AG04449 (cell line): ENCODE results near the gene SGMS1.
A peak's percentile ranks its signal among the peaks of the same experiment; 100 is the strongest.

Experiments used
- CTCF ChIA-PET: fragments of 350-600 bp; formaldehyde crosslinking; extraction: SDS; loops from one replicate; lab custom pipeline; 2021; ENCODE audit warnings: antibody characterized with exemption; lab: Yijun Ruan, JAX
- POLR2A ChIA-PET: fragments of 400-600, 350-600 bp; formaldehyde crosslinking; extraction: SDS; loops from one replicate; lab custom pipeline; 2020; ENCODE audit warnings: antibody characterized with exemption, inconsistent platforms; lab: Yijun Ruan, JAX
- DNase-seq: peaks from one replicate; pipeline ENCODE4 v3.0.0-alpha.2; 2010; ENCODE audit warnings: low read depth, low spot score
- H3K4me3 ChIP-seq: 2 replicates; pipeline ENCODE4 v1.5.1; 2011; ENCODE audit warnings: low read depth, mild to moderate bottlenecking, control low read depth, low read length
- CTCF ChIP-seq: IDR thresholded peaks from one replicate; pipeline ENCODE4 v1.5.1; 2011; ENCODE audit warnings: mild to moderate bottlenecking, moderate library complexity, low read length, control low read depth, inconsistent platforms; ENCODE audit not compliant: insufficient read depth; ENCODE audit errors: missing control alignments

The SGMS1 gene

GRCh38 chr10:50314169-50315071 lies 309.3 kb downstream of the SGMS1 start:
- DNase-seq, result no peak
- POLR2A ChIA-PET, result interaction anchor here (0.6 kb wide), 1 partner anchor 55 kb away, joined by 3 read pairs; no protein-coding TSS in a partner anchor
- CTCF ChIA-PET, result interaction anchor here (1.0 to 1.3 kb wide), 3 partner anchors 9 to 12 kb away, joined by 3 to 6 read pairs (median 4); no protein-coding TSS in a partner anchor
- H3K4me3 ChIP-seq, result no peak overlapping the region
- no peak for TF ChIP-seq CTCF

- TF ChIP-seq CTCF, result no peak
- ChIA-PET POLR2A (interaction anchor here (1.1 kb wide), 1 partner anchor 13 kb away, joined by 7 read pairs; no protein-coding TSS in a partner anchor), CTCF (interaction anchor here (0.8 to 1.5 kb wide), 4 partner anchors 10 to 88 kb away, joined by 3 read pairs; no protein-coding TSS in a partner anchor)
- H3K4me3 ChIP-seq, result no peak overlapping the region
- DNase-seq, result peak; percentile 21
These were observed 311.0 kb downstream of the SGMS1 start for GRCh38 chr10:50312464-50313437.

GRCh38 chr10:50310560-50311174 lies 313.1 kb downstream of the SGMS1 start:
- no peak for DNase-seq
- H3K4me3 ChIP-seq, result no peak overlapping the region
- CTCF ChIA-PET, result no interaction called here
- TF ChIP-seq CTCF, result no peak
- POLR2A ChIA-PET, result no interaction called here

GRCh38 chr10:50309342-50309741 lies 314.4 kb downstream of the SGMS1 start:
- POLR2A ChIA-PET, result no interaction called here
- no peak for TF ChIP-seq CTCF
- DNase-seq, result no peak
- H3K4me3 ChIP-seq, result no peak overlapping the region
- CTCF ChIA-PET, result no interaction called here

- H3K4me3 ChIP-seq, result no peak overlapping the region
- ChIA-PET CTCF (interaction anchor here (0.6 to 1.4 kb wide), 2 partner anchors 9 to 14 kb away, joined by 3 to 6 read pairs; no protein-coding TSS in a partner anchor), POLR2A (no interaction called here)
- no peak for TF ChIP-seq CTCF
- no peak for DNase-seq
These were observed 319.1 kb downstream of the SGMS1 start for GRCh38 chr10:50304660-50305059.
